ENCODE data around the gene RIC8A.
"Not testable (repeated sequence)": the region's sequence is repeated elsewhere in the genome, so short reads cannot be mapped to it uniquely, and the experiment has no call there.

Gene RIC8A

DNA sequence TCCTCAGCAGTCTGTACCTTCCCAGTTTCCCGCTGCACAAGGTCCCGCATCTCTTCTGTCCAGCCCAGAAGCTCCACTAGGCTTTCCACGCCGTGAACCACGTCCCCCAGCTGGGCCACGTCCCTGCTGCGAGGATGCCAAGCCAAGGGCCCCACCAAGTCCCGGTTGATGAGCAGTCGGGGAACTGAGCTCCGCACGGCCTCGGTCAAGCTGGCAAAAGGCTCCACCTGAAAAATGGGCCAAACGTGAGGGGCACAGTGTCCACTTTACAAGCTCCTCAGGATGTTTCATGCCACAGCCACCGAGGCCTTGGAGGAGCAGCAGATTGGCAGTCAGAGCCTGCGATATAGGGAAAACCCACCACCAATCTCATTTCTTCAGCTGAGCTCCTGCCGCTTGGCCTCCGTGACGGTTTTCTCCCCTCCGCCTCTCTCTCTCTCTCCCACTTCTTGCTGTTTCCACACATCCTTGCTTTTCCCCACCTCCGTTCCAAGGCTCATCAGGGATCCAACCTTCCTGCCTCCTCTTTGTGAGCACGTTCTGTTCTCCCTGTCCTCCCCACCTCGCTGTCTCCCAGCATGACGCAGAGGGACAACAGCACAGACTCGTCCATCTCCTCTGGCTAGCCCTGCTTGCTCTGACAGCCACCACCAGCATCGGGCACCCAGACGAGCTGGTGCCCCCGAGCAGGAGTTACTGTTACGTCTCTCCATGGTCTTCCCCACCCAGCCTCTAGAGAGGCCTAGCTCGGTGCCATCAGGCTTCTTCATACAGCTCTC, 11.5 kb downstream of the RIC8A start:
- DNase-seq (ENCODE audit: low read depth in 2 of 2): no peak

DNA sequence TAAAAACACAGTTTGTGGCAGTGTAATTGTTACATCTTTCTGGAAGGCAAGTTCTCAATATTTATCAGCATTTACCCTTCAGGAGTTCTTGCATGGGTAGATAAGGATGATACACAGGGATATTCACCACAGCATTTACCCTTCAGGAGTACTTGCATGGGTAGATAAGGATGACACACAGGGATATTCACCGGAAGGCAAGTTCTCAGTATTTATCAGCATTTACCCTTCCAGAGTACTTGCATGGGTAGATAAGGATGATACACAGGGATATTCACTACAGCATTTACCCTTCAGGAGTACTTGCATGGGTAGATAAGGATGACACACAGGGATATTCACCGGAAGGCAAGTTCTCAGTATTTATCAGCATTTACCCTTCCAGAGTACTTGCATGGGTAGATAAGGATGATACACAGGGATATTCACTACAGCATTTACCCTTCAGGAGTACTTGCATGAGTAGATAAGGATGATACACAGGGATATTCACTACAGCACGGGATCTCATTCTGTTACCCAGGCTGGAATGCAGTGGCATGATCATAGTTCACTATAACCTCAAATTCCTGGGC, 13.2 kb downstream of the RIC8A start:
- not testable (repeated sequence) for DNase-seq (ENCODE audit: low read depth in 2 of 2)

GRCh38 chr11:221539-221938, 14.0 kb downstream of the RIC8A start:
- DNase-seq (ENCODE audit: low read depth in 2 of 2): no peak

DNA sequence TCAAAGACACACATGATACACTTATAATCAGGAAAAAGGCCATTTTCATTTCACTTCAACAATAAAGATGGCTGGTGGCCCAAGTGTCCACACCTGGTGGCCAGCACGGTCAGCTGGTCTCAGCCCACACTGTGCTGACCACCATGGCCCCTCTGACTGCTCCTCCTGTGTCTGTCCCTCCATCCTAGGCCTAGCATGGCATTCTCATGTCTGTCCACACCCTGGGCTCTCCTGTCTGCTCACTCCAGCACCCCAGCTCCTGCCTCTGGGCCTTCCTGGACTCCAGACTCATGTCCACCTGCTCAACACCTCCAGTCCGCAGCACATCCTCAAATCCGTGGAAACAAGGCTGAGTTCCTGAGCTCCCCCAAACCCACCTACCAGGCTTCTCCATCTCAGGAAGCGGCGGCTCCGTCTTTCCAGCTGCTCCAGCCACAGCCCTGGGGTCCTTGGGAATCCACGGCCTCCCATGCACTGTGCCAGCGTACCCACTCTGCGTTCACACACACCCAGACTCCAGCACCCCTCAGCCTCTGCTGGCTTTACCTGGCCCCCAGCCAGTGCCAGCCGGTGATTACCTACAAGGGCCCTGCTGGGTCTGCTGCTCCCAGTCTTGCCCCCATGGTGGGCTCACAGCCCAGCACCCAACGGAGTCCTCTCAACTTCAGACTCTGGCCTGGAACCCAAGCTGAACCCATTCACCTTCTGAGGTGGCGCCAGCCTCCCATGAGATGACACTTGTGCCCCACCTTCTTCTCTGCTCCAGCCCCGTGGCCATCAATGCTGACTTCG, 14.7 kb downstream of the RIC8A start:
- no peak for DNase-seq (ENCODE audit: low read depth in 2 of 2)

GRCh38 chr11:223026-223789, 15.7 kb downstream of the RIC8A start:
- DNase-seq (ENCODE audit: low read depth in 2 of 2): no peak

GRCh38 chr11:223884-224283, 16.4 kb downstream of the RIC8A start:
- DNase-seq (ENCODE audit: low read depth in 2 of 2): no peak

DNA sequence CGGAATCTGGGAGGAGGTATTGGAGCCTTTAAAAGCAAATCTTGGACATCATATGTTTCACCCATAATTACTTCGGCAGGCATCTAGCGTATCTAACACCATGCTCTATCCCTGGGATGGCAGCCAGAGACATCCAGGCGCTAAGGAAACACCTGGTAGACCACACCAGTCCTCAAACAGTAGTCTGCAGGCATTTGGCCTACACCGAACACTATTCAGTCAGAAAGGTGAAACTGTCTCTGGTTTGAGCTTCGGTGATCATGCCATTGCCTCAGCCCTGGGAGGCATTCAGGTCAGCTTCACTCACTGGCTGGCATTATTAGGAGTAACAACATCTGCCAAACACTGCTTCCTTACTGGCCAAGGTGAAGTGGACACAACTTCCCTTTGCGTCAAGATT, 16.9 kb downstream of the RIC8A start:
- DNase-seq (ENCODE audit: low read depth in 2 of 2): no peak

DNA sequence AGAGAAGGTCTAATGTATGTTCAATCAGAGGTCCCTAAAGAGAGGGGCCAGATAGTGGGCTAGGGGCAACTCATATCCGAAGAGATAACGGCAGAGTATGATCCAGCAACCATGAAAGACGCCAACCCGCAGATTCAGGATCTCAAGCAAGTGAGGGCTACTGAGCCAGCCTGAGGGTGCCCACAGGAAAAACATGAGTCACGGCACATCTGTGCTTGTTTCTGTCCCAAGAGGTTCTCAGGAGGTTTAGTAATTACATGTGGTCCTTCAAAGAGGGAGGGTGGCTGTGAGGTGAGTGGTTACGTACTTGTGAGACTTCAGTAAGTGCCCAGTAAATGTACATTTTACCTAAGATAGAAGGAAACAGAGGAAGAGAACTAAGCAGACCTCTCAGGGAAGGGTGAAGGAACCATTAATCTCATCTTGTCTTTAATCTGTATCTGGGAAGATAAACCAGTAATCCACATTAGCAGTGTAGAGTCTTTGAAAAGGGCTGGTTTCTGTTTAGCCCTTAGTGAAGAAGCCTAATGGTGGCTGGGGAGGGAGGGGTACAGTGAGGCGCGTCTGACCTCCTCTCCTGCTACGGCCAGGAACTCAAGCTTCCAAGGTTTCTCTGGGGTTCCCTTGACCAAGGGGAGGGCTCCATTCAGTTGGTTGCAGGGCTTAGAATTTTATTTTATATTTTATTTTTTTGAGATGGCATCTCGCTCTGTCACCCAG, 18.4 kb downstream of the RIC8A start:
- DNase-seq (ENCODE audit: low read depth in 2 of 2): no peak

- no peak for DNase-seq (ENCODE audit: low read depth in 2 of 2)
Measured at GRCh38 chr11:227824-228379, 20.4 kb downstream of the RIC8A start.

GRCh38 chr11:230431-230830, 22.9 kb downstream of the RIC8A start:
- no peak for DNase-seq (ENCODE audit: low read depth in 2 of 2)

GRCh38 chr11:232783-233565, 25.5 kb downstream of the RIC8A start:
- no peak for DNase-seq (ENCODE audit: low read depth in 2 of 2)

GRCh38 chr11:235180-235579, 27.7 kb downstream of the RIC8A start:
- DNase-seq (ENCODE audit: low read depth in 2 of 2): no peak

DNA sequence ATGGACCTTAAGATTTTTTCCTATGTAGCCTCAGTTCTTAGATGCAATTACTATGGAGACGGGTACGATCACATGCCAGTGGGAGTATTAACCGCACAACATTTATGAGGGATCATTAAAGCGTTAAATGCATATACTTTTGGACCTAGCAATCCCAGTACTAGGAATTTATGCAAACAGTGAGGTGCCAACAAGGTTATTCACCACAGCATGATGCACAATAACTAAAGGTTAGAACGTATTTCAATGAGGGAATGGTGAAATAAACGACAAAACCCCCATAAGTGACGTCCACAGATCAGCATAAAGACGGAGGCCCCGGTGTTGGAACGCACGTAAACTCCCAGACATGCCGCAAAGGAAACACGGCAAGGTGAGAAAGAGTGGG, 28.1 kb downstream of the RIC8A start:
- DNase-seq (ENCODE audit: low read depth in 2 of 2): no peak

DNA sequence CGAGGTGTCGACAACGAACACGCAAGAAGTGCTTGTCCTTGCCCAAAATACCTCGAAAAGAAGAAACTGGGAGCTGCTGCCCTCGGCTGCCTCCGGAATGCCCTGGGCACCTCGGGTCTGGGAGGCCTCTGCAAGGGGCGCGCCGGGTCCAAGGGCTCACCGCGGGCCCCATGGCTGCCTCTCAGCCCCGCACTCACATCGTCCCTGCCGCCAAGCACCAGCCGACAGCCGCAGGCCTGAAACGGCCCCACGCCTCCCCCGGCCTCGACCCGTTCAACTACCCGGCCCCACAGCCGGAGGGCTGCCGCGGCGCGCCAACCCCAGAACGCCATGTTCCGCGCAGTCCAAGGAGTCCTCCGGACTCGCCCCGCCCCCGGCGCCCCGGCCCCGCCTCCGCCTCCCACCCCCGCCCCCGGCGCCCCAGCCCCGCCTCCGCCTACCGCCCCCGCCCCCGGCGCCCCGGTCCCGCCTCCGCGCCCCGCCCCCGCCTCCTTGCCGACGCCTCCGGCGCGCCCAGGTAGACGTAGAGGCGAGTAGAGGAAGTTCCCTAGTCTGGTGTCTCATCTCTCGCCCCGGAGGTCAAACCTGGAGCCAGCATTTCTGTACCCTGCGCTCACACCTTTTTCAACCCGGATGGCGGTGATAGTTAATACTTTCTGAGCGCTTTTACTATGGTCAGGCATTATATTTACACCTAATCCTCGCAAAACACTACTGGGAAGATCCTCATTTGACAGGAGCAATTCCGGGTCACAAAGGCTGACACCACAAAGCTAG, 28.7 kb downstream of the RIC8A start, which contains the start of gene SIRT3:
Gene SIRT3, minus strand, starts transcription at position 346 of the 777 bp plus-strand sequence. Its CDS starts 14 bp downstream, at position 332.
- DNase-seq (ENCODE audit: low read depth in 2 of 2): peak; percentile 53 to 72

DNA sequence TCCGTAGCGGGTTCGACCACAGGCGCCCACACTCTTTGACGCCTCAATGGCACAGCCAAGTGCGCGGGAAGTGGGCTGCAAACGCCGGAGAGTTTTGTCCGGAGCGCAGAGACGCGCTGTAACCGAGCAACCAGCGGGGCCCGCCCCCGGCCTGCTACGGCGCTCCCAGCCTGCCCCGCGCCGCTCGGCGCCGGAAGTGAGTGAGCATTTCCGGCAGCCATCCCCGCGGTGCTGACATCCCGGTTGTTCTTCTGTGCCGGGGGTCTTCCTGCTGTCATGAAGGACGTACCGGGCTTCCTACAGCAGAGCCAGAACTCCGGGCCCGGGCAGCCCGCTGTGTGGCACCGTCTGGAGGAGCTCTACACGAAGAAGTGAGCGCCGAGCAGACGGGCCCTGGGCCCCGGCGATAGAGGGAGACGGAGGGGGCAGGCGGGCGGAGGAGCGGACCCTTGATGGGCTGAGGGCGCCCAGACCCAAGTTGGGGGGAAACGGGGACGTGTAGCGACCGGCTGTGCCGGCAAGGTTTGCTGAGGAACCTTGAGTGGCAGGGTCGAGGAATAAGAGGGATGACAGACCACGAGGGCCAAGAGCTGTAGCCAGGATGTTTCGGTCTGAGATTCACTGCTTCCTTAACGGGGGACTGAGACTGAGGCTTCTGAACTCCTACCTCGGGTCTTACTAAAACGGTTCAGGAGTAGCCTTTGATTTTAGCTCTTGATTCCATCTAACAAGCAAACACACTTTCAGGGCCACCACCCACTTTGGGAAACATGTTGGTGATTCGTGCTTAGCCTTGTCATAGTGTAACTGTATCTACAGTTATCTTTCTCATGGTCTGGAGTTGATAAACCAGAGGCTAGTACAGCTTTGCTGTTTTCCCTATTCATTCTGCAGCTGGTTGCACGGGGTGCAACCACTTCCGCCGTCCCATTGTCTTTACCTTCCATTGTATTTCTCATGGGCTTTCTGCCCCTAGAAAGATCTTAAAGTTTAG, 29.6 kb downstream of the RIC8A start, which contains the start of gene PSMD13:
Gene PSMD13, plus strand, starts transcription at position 203 of the 994 bp plus-strand sequence. Its CDS starts 74 bp downstream, at position 277.
- DNase-seq (ENCODE audit: low read depth in 2 of 2): peak; percentile 73 to 74

GRCh38 chr11:238346-238745, 30.8 kb downstream of the RIC8A start:
- not testable (repeated sequence) for DNase-seq (ENCODE audit: low read depth in 2 of 2)

GRCh38 chr11:240315-240714, 32.8 kb downstream of the RIC8A start:
- no peak for DNase-seq (ENCODE audit: low read depth in 2 of 2)

GRCh38 chr11:241634-242033, 34.1 kb downstream of the RIC8A start:
- no peak for DNase-seq (ENCODE audit: low read depth in 2 of 2)

Measured in activated CD8-positive, alpha-beta memory T cell treated with anti-CD3 and anti-CD28 coated beads for 4 hours (primary cell).